Omental fat pad (tissue), 4 donors: ENCODE data around the gene ABHD15. TPM values are rescaled to one million over a fixed set of nuclear protein-coding genes. Genes with fewer than 3 reads are reported as not detected.

Experiments
- ATAC-seq: fragments of 150-250 bp; one replicate; pipeline ENCODE4 v1.9.1; 2016; ENCODE audit warnings: mild to moderate bottlenecking, moderate library complexity; ENCODE audit not compliant: low FRiP score
- DNase-seq: peaks from one replicate; pipeline ENCODE4 v3.0.0-alpha.2; 2019; ENCODE audit warnings: low spot score
- CTCF ChIP-seq, 3 donors: fragments of 450-650 bp; IDR thresholded peaks; one replicate each; pipeline ENCODE4 v1.5.1; 2016 to 2017; ENCODE audit warnings: antibody characterized with exemption in 3 of 3, mild to moderate bottlenecking in 3 of 3, moderate library complexity in 2 of 3
- total RNA-seq, 4 donors: library from RNA; depleted of rRNA; stranded (reverse); fragments of >200 nt; gene quantifications; one replicate each; pipeline ENCODE4 v1.1.0, GENCODE V29; 2016

The ABHD15 gene
- total RNA-seq, 4 donors from 2014 or later, result 21.6 to 55.2 (median 25.2) TPM

DNA sequence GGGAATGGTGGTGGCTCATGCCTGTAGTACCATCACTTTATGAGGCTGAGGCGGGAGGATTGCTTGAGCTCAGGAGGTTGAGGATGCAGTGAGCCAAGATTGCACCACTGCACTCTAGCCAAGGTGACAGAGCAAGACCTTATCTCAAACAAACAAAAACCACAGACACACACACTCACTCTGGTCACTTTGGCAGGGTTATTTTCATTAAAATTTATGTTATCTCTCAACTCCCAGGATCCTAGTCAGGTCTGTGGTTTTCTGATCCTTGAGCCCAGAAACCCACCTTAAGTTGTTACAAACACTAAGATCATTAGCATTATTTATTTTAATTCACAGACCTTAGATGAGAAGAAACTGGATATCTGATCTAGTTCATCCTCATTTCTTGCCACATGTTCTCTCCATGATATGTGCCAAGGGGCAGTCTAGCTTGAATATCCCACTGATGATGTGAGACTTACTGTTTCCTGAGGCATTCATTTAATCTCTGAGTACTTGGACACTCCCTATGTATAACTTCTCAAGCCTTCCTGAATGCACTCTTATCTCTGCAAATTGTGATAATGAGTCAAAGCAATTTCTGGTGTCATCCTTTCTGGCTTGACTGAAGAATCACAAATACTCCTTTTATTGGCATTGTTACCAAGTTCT is 9.6 kb downstream of the ABHD15 start:
- TF ChIP-seq CTCF (IDR thresholded peaks at IDR 0.05), result no peak
- DNase-seq (no peak), ATAC-seq (peak; percentile 80)

GRCh38 chr17:29555840-29556239 is 11.0 kb downstream of the ABHD15 start:
- no peak for ATAC-seq

GRCh38 chr17:29549177-29549923 is 17.5 kb downstream of the ABHD15 start:
- DNase-seq (no peak), ATAC-seq (no peak)

More at GRCh38 chr17:29555840-29556239, 11.0 kb downstream of the ABHD15 start:
- DNase-seq, result no peak
- TF ChIP-seq CTCF (IDR thresholded peaks at IDR 0.05), result no peak

DNA sequence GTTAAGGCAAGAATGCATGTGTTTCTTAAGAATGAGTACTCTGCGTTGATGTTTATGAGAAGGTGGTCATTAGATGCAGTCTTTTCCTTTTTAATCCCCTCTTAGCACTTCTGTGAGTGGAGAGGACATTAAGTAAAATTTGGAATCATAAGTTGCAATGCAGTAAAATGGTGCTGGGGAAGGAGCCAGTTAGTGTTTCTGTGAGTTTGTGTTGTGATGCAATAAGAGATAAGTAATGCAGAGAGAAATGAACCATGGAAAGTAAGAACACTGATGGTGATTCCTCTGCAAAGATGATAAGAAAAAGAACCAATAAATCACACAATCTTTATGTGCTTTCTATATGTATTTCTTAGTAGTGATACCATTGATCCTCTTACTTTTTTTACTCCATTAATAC is 20.0 kb downstream of the ABHD15 start:
- no peak for TF ChIP-seq CTCF (IDR thresholded peaks at IDR 0.05)
- ATAC-seq, result no peak
- no peak for DNase-seq

More at GRCh38 chr17:29549177-29549923, 17.5 kb downstream of the ABHD15 start:
- TF ChIP-seq CTCF (IDR thresholded peaks at IDR 0.05), result no peak

GRCh38 chr17:29546085-29546484 is 20.8 kb downstream of the ABHD15 start:
- TF ChIP-seq CTCF (IDR thresholded peaks at IDR 0.05), result no peak
- ATAC-seq (peak; percentile 69), DNase-seq (no peak)

GRCh38 chr17:29544066-29544465 is 22.8 kb downstream of the ABHD15 start:
- DNase-seq (no peak), ATAC-seq (no peak)
- TF ChIP-seq CTCF (IDR thresholded peaks at IDR 0.05), result no peak

DNA sequence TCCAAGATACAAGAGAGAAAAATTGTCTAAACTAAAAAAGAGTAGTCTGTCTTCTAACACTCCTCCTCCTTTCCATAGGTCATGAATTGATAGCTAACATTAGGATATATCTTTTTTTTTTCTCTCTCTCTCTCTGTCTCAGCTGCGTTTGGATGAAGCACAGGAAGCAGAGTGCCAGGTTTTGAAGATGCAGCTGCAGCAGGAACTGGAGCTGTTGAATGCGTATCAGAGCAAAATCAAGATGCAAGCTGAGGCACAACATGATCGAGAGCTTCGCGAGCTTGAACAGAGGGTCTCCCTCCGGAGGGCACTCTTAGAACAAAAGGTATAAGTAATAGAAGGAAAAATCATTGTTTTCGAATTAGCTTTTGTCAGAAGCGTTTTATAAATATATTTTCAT is 32.9 kb downstream of the ABHD15 start:
- ATAC-seq (no peak), DNase-seq (no peak)
- TF ChIP-seq CTCF (IDR thresholded peaks at IDR 0.05), result no peak
